ENCODE measurements around the gene SYS1. TPM values are rescaled to one million over a fixed set of nuclear protein-coding genes. Genes with fewer than 3 reads are reported as not detected.
"Not testable (repeated sequence)": the region's sequence is repeated elsewhere in the genome, so short reads cannot be mapped to it uniquely, and the experiment has no call there.

Gene SYS1
- total RNA-seq, 1 experiment from 2014 or later, result 20.8 TPM

- DNase-seq (ENCODE audit: low spot score), result no peak
Measured at GRCh38 chr20:45339799-45340198, 23.2 kb upstream of the SYS1 start.

GRCh38 chr20:45340236-45340847, 22.6 kb upstream of the SYS1 start:
- DNase-seq (ENCODE audit: low spot score), result no peak

GRCh38 chr20:45340951-45341350, 22.0 kb upstream of the SYS1 start:
- DNase-seq (ENCODE audit: low spot score), result no peak

DNA sequence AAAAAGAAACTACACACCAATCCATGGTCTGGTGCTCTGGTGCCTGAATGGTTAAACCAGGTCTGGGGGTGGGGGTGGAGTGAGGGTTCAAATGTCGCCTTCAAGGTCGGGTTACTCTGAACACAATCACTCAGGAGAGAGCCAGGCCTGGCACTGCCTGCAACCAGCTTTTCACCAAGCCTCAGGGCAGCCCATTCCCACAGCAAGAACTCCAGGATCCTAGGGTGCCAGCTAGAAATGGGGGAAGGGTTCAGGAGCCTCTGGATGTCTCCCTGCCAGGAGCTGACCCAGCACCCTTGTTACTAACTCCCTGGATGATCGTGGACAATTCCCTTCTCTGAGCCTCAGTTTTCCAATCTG, 21.4 kb upstream of the SYS1 start:
- DNase-seq (ENCODE audit: low spot score), result no peak

DNA sequence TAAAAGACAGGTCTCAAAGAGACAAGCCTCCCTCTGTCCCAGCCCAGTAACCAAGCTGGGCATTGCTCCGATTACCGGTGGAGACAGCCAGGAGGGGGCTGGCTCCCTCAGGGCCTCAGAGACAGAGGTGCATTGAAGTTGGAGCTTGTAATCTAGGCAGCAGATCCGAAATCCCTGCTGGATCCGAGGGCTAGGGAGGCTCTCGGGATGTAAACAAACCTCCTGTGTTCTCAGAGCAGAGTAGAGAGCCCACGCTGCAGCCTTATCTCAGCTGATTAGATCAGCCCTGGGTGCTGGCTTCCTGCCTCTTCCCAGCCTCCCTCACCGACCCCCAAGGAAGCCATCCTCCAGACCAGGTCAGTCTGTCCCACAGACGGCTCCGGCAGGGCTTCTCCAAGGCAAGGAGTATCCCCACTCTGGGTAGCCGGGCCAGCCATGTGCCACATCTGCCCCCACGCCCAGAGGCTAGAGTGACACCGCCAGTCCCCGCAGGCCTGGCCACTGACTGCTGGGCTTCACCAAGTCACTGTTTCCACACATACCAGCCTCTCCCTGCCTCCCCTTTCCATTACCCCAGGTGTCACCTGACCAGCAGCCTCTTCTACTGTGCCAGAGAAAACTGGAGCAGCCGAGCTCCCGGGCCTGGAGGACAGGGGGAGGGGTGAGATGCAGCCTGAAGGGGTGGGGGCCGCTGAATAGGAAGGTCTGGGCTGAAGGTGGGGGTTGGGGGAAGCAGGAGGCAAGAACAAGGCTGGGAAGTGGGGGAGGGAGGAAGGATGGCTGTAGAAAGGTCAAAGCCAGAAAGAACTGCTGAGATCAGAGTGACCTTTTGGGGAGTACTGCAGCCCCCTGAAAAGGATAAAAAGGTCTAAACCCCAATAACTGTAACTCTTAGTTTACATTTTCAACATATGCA, 20.8 kb upstream of the SYS1 start:
- DNase-seq (ENCODE audit: low spot score), result peak; percentile 81

- no peak for DNase-seq (ENCODE audit: low spot score)
Measured at GRCh38 chr20:45342855-45343531, 20.0 kb upstream of the SYS1 start.

- no peak for DNase-seq (ENCODE audit: low spot score)
Measured at GRCh38 chr20:45343532-45344167, 19.3 kb upstream of the SYS1 start.

DNA sequence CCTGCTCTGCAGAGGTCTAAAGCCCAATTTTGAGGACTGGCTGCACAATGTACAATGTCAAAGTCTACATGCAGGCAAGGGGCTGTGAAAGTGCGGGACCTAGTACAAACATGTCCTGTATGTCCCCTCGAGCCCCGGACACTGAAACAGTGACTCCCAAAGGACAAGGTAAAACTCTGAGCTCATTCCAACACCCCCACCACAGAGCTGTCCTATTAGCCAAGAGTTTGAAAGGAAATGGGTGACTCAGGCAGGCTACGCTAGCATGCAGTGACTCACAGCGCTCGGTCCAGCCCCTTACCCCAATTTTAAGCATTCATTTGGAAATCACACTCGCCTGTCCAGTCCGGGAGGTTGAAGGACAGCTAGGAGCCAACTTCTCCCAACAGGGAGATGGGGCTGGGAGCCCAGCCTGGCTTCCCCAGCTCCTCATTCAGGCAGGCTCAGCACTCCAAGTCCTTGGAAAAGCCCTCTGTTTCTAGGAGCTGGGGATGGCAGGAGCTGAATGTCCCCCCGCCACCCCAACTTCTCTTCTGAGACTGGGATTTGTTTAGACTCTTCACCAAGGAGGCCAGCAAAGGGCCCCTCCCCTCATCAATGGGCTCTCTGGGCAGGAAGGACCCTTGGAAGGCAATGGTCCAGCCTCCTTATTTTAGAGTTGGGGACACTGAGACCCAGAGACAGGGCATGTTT, 18.6 kb upstream of the SYS1 start:
- peak; percentile 88 for DNase-seq (ENCODE audit: low spot score)

- DNase-seq (ENCODE audit: low spot score), result no peak
Measured at GRCh38 chr20:45345104-45345936, 17.6 kb upstream of the SYS1 start.

DNA sequence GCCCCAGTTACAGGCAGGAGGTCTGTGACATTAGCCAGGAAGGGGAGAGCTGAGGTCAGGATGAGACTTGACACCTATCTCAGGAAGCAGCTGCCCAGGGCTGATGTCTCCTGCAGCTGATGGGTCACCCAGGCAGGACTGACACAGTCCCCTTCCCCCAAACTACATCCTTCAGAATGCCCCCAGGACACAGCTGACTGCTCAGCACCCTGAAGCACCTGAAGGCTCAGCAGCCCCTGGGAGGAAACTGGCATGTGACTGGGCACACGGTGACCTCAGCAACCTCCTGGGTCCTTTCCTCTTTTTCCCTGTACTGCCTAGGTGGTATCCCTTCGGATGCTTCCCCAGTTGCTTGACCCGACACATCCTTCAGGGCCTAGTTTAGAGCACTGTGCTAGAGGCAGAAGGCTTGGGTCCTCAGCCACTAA, 16.7 kb upstream of the SYS1 start:
- DNase-seq (ENCODE audit: low spot score), result no peak

DNA sequence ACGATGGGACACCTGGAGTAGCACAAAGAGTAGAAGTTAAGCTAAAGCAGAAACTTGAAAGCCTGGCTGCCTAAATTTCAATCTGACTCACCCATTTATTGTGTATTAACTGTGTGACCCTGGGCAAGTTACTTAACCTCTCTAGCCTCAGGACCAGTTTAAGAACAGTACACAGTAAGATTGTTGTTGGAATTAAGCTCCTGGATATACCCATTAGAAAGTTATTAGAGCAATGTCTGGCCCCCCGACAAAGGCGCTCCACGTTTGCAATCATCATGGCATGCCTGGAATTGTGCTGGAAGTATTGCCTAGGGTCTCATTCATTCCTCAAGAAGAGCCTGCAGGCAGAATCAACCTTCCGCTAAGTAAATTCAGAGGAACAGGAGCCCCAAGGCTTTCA, 16.1 kb upstream of the SYS1 start:
- DNase-seq (ENCODE audit: low spot score), result no peak

DNA sequence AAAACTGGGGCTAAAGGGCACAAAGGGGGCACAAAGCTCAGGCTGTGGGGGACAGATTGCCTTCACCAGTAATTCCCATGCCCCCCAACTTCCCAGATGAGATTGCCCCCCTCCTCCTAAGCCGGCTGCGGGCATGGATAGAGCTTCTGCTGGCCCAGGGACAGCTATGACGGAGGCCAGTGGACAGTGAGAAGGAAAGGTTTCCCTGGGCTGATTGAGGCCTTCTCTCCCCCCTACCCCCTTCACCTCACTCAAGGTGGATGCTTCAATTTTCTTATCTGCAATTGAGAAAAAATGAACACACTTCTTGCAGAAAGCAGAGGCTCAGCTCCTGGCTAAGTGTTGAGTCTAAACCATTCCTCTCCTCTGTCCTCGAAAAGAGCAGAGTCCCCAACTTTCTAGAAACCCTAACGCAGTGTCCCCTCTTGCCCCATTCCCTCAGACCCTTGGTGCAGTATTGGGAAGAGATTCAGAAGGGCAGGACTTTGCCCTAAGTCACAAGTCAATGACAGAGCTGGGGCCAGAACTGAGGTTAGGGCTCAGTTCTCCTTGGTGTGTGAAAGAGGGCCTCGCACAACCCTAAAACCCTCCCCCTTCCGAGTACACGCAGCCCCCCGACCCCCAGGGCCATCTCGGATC, 15.5 kb upstream of the SYS1 start:
- DNase-seq (ENCODE audit: low spot score), result no peak

DNA sequence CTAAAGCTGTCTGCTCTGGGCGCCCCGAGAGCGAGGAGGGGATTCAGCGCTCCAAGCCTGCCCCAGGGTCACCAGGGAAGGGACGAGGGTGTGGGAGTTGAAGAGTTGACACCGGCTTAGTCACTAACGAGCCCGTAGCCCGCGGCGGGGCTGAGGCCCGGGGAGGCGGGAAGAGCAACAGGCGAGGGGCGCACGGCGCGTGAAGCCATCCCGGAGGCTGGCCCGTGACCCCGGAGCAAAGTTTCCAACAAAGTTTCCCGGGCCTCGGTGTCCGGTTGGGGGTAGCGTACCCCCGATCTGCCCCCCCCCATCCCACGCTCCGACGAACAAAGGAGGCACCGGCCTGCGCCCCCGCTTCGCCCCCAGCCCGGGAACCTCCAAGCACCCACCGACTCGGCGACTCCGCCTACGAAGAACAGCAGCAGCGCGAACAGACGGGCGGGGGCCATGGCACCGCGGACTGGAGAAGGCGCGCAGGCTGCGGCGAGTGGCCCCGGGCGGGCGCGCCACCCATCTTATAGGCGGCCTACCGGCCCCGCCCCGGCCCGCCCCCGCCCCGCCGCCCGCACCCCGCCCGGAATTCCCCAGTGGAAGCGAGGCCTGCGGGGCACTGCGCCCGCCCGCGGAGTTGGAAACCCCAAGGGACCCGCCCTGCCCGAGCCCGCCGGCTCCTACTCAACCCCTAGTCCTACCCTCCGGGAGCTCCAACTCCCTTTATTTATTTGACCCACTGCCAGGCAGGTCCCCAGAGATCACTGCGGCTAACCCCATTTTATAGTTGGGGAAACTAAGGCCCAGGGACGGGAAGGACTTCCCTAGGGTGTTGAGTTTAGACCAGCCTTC, 14.8 kb upstream of the SYS1 start, which contains the start of gene SDC4:
SDC4 (minus strand) TSS at position 489 of the 843 bp plus-strand sequence; CDS start at position 449, 40 bp downstream.
- DNase-seq (ENCODE audit: low spot score), result peak; percentile 51

- DNase-seq (ENCODE audit: low spot score), result no peak
Measured at GRCh38 chr20:45350217-45350616, 12.7 kb upstream of the SYS1 start.

GRCh38 chr20:45350795-45351194, 12.2 kb upstream of the SYS1 start:
- not testable (repeated sequence) for DNase-seq (ENCODE audit: low spot score)

GRCh38 chr20:45352729-45353128, 10.2 kb upstream of the SYS1 start:
- DNase-seq (ENCODE audit: low spot score), result no peak

GRCh38 chr20:45353746-45354145, 9.2 kb upstream of the SYS1 start:
- DNase-seq (ENCODE audit: low spot score), result no peak

GRCh38 chr20:45354423-45355208, 8.3 kb upstream of the SYS1 start:
- no peak for DNase-seq (ENCODE audit: low spot score)

Measured in H4 (cell line).